Measurements from ENCODE around the gene AQP1. TPM values are rescaled to one million over a fixed set of nuclear protein-coding genes. Genes with fewer than 3 reads are reported as not detected.
A peak's percentile ranks its signal among the peaks of the same experiment; 100 is the strongest.

The AQP1 gene
- total RNA-seq, 1 experiment from 2014 or later: 1.2 TPM

GRCh38 chr7:30956704-30957103, 45.1 kb downstream of the AQP1 start:
- H3K27me3 ChIP-seq (ENCODE audit: low read length): peaks cover 18% of the 10 kb centered on the region; the same call in 1 of the 2 replicates
- no peaks in the 10 kb centered on the region for H3K79me2 ChIP-seq (ENCODE audit: low read length)
- CTCF ChIA-PET: no interaction called here
- TF ChIP-seq CTCF (conservative IDR thresholded peaks at IDR 0.05; ENCODE audit: low read depth, low read length) (no peak), EZH2 (IDR thresholded peaks at IDR 0.05; ENCODE audit: low read length, unreplicated experiment) (no peak), EZH2phosphoT487 (IDR thresholded peaks at IDR 0.05; ENCODE audit: borderline replicate concordance, low read length) (no peak)
- H3K4me3 ChIP-seq (ENCODE audit: low read length): no peak overlapping the region
- no TSS peak for BruUV-seq (replicated peaks)
- H3F3A ChIP-seq (ENCODE audit: low read length, unreplicated experiment): no peaks in the 10 kb centered on the region
- H3K36me3 ChIP-seq (ENCODE audit: low read depth, low read length): no peaks in the 10 kb centered on the region
- H3K9ac ChIP-seq (ENCODE audit: low read length): no peak overlapping the region
- no peak overlapping the region for H3K27ac ChIP-seq (ENCODE audit: low read length)
- H3K9me3 ChIP-seq (ENCODE audit: low read length): 0 out of 2 replicates have a peak, but pooled peaks cover 3% of the 10 kb centered on the region
- intact Hi-C loops (cut with micrococcal nuclease): no loop called here
- H3K9me2 ChIP-seq (replicated peaks; ENCODE audit: low read length): no peaks in the 10 kb centered on the region
- no peak overlapping the region for H2AFZ ChIP-seq (ENCODE audit: low read length)
- ATAC-seq: no peak
- H4K20me1 ChIP-seq (ENCODE audit: low read length): no peaks in the 10 kb centered on the region
- no peak for DNase-seq
- H3K4me2 ChIP-seq (ENCODE audit: low read length): no peak overlapping the region
- POLR2A ChIA-PET (ENCODE audit: unreplicated experiment): no interaction called here
- no peaks in the 10 kb centered on the region for H3K4me1 ChIP-seq (ENCODE audit: insufficient read depth, low read length)

- Histone ChIP-seq H3K4me1 (ENCODE audit: insufficient read depth, low read length) (no peaks in the 10 kb centered on the region), H3K4me2 (ENCODE audit: low read length) (no peak within 1 kb of the TSS), H4K20me1 (ENCODE audit: low read length) (no peaks in the 10 kb centered on the region), H3K9ac (ENCODE audit: low read length) (no peak within 1 kb of the TSS), H3K79me2 (ENCODE audit: low read length) (no peaks in the 10 kb centered on the region), H3K36me3 (ENCODE audit: low read depth, low read length) (no peaks in the 10 kb centered on the region), H3K27ac (ENCODE audit: low read length) (no peak within 1 kb of the TSS), H3K4me3 (ENCODE audit: low read length) (no peak within 1 kb of the TSS), H3K9me3 (ENCODE audit: low read length) (no peaks in the 10 kb centered on the region), H2AFZ (ENCODE audit: low read length) (no peak within 1 kb of the TSS), H3K9me2 (replicated peaks; ENCODE audit: low read length) (no peaks in the 10 kb centered on the region), H3F3A (ENCODE audit: low read length, unreplicated experiment) (no peaks in the 10 kb centered on the region), H3K27me3 (ENCODE audit: low read length) (peaks cover 32% of the 10 kb centered on the region)
- intact Hi-C loops (cut with micrococcal nuclease): no loop called here
- CTCF ChIA-PET: no interaction called here
- TF ChIP-seq EZH2 (IDR thresholded peaks at IDR 0.05; ENCODE audit: low read length, unreplicated experiment): no peak
- TF ChIP-seq CTCF (conservative IDR thresholded peaks at IDR 0.05; ENCODE audit: low read depth, low read length): no peak
- no peak for TF ChIP-seq EZH2phosphoT487 (IDR thresholded peaks at IDR 0.05; ENCODE audit: borderline replicate concordance, low read length)
- POLR2A ChIA-PET (ENCODE audit: unreplicated experiment): no interaction called here
- ATAC-seq (no peak), DNase-seq (no peak)
- BruUV-seq (replicated peaks): no TSS peak
Measured at GRCh38 chr7:30963842-30964241, 52.2 kb downstream of the AQP1 start, which contains the start of gene GHRHR. TSS of gene GHRHR (plus strand) at chr7:30963953. CDS start at chr7:30964069, 116 bp downstream.

GRCh38 chr7:30965372-30965771, 53.7 kb downstream of the AQP1 start:
- intact Hi-C loops (cut with micrococcal nuclease): no loop called here
- H3F3A ChIP-seq (ENCODE audit: low read length, unreplicated experiment): no peaks in the 10 kb centered on the region
- H4K20me1 ChIP-seq (ENCODE audit: low read length): no peaks in the 10 kb centered on the region
- CTCF ChIA-PET: no interaction called here
- H3K9me2 ChIP-seq (replicated peaks; ENCODE audit: low read length): no peaks in the 10 kb centered on the region
- BruUV-seq (replicated peaks): no TSS peak
- no peaks in the 10 kb centered on the region for H3K79me2 ChIP-seq (ENCODE audit: low read length)
- no peak; the same call in 1 of the 2 replicates for ATAC-seq
- TF ChIP-seq EZH2phosphoT487 (IDR thresholded peaks at IDR 0.05; ENCODE audit: borderline replicate concordance, low read length) (no peak), EZH2 (IDR thresholded peaks at IDR 0.05; ENCODE audit: low read length, unreplicated experiment) (no peak), CTCF (conservative IDR thresholded peaks at IDR 0.05; ENCODE audit: low read depth, low read length) (no peak)
- no peak overlapping the region for H3K4me3 ChIP-seq (ENCODE audit: low read length)
- no peak overlapping the region for H3K27ac ChIP-seq (ENCODE audit: low read length)
- POLR2A ChIA-PET (ENCODE audit: unreplicated experiment): no interaction called here
- H3K4me1 ChIP-seq (ENCODE audit: insufficient read depth, low read length): no peaks in the 10 kb centered on the region
- no peaks in the 10 kb centered on the region for H3K36me3 ChIP-seq (ENCODE audit: low read depth, low read length)
- no peak overlapping the region for H2AFZ ChIP-seq (ENCODE audit: low read length)
- H3K27me3 ChIP-seq (ENCODE audit: low read length): peaks cover 27% of the 10 kb centered on the region
- no peak overlapping the region for H3K4me2 ChIP-seq (ENCODE audit: low read length)
- H3K9ac ChIP-seq (ENCODE audit: low read length): no peak overlapping the region
- peak; percentile 22 for DNase-seq
- H3K9me3 ChIP-seq (ENCODE audit: low read length): no peaks in the 10 kb centered on the region

Data from PC-3 (cell line).